ENCODE measurements around the gene MYADML2. TPM values are rescaled to one million over a fixed set of nuclear protein-coding genes. Genes with fewer than 3 reads are reported as not detected.

Gene MYADML2
- total RNA-seq, 1 experiment from 2014 or later, result 0.22 TPM

DNA sequence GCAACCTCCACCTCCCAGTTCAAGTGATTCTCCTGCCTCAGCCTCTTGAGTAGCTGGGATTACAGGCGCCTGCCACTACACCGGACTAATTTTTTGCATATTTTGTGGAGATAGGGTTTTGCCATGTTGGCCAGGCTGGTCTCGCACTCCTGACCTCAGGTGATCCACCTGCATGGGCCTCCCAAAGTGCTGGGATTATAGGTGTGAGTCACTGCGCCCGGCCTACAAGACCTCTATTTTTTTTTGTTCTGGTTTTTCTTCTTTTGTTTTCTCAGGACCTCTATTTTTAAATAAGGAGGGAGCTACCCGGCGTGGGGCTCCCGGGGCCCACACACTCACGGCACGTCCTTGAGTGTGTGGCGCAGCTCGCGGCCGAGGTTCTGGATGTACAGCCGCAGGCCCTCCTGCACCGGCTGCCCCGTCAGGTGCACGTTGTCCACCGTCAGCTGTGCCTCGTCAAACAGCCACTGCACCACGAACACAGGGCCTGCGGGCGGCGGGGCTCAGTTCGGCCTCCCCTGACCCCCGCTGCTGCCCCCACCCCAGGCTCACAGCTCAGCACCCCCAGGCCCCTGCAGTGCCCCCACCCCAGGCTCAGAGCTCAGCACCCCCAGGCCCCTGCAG is 8.1 kb upstream of the MYADML2 start:
- Histone ChIP-seq H3K4me1 (ENCODE audit: insufficient read depth, low read length) (no peaks in the 10 kb centered on the region), H3T11ph (ENCODE audit: low read length) (no peak overlapping the region), H2BK12ac (ENCODE audit: insufficient read length, low read depth, low read length) (no peak overlapping the region), H3K79me1 (ENCODE audit: insufficient read depth, low read depth, low read length, poor library complexity, severe bottlenecking) (no peaks in the 10 kb centered on the region), H3K27ac (ENCODE audit: insufficient read length, low read depth, low read length) (no peak overlapping the region), H3K4ac (ENCODE audit: low read depth, low read length) (no peak overlapping the region), H4K5ac (ENCODE audit: insufficient read length, low read depth, low read length) (no peak overlapping the region), H3K9ac (ENCODE audit: extremely low read depth, insufficient read length, low read length) (no peak overlapping the region), H2AFZ (ENCODE audit: low read length) (no peak overlapping the region), H3K14ac (ENCODE audit: insufficient read depth, low read length) (no peak overlapping the region), H3K9me3 (ENCODE audit: control insufficient read depth, low read depth, low read length) (no peaks in the 10 kb centered on the region), H3K18ac (ENCODE audit: insufficient read length, low read depth, low read length) (no peak overlapping the region), H2AK5ac (ENCODE audit: insufficient read length, low read length) (no peak overlapping the region), H3K23ac (ENCODE audit: insufficient read length, low read depth, low read length) (no peak overlapping the region), H3K23me2 (ENCODE audit: insufficient read length, low read depth, low read length, poor library complexity, severe bottlenecking) (peaks cover 1% of the 10 kb centered on the region), H2BK120ac (ENCODE audit: low read depth, low read length, poor library complexity, severe bottlenecking) (no peak overlapping the region), H4K8ac (replicated peaks; ENCODE audit: insufficient read length, low read depth, low read length) (no peak overlapping the region), H3K27me3 (ENCODE audit: insufficient read depth, low read length) (peaks cover 19% of the 10 kb centered on the region; the same call in 1 of the 2 replicates), H3K56ac (ENCODE audit: insufficient read length, low read depth, low read length) (no peak overlapping the region), H4K91ac (ENCODE audit: insufficient read length, low read depth, low read length) (no peak overlapping the region), H3K79me2 (ENCODE audit: insufficient read depth, low read length) (no peaks in the 10 kb centered on the region), H2BK15ac (ENCODE audit: low read depth, low read length) (no peak overlapping the region), H2BK20ac (ENCODE audit: low read depth, low read length, poor library complexity, severe bottlenecking) (no peak overlapping the region), H3K4me2 (ENCODE audit: insufficient read depth, insufficient read length, low read length) (no peak overlapping the region), H4K20me1 (ENCODE audit: control insufficient read depth, insufficient read depth, insufficient read length) (no peaks in the 10 kb centered on the region), H2BK5ac (ENCODE audit: insufficient read length, low read length) (no peak overlapping the region)
- no peak for DNase-seq
- Mint-ChIP-seq H3K9me3 (peaks cover 0 to 4% of the 10 kb centered on the region in 2 experiments; a peak in 1 of 5 replicates), H3K27ac (no peak overlapping the region), H3K4me3 (no peak overlapping the region; a peak in 2 of 5 replicates), H3K27me3 (ENCODE audit: low read depth) (peaks cover 65% of the 10 kb centered on the region), H3K36me3 (ENCODE audit: insufficient read depth in 1 of 3, low read depth in 3 of 3) (no peaks in the 10 kb centered on the region; a peak in 1 of 7 replicates), H3K4me1 (peaks cover 0 to 8% of the 10 kb centered on the region in 2 experiments; a peak in 1 of 4 replicates)
- no CpG with 5 or more reads among the region's 26 CpGs for whole genome bisulfite sequencing (ENCODE audit: extremely low coverage, insufficient read length, low lambda C conversion rate)
- TF ChIP-seq, protein P1, sequence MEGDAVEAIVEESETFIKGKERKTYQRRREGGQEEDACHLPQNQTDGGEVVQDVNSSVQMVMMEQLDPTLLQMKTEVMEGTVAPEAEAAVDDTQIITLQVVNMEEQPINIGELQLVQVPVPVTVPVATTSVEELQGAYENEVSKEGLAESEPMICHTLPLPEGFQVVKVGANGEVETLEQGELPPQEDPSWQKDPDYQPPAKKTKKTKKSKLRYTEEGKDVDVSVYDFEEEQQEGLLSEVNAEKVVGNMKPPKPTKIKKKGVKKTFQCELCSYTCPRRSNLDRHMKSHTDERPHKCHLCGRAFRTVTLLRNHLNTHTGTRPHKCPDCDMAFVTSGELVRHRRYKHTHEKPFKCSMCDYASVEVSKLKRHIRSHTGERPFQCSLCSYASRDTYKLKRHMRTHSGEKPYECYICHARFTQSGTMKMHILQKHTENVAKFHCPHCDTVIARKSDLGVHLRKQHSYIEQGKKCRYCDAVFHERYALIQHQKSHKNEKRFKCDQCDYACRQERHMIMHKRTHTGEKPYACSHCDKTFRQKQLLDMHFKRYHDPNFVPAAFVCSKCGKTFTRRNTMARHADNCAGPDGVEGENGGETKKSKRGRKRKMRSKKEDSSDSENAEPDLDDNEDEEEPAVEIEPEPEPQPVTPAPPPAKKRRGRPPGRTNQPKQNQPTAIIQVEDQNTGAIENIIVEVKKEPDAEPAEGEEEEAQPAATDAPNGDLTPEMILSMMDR (conservative IDR thresholded peaks at IDR 0.05), result no peak

Measured in H9 (cell line).